MM.1S (cell line): Measurements from ENCODE around the gene GH2.

ENCODE experiments used
- DNase-seq: peaks from one replicate; pipeline ENCODE4 v3.0.0-alpha.2; 2015
- H2AFZ ChIP-seq: fragments of 300-600 bp; sonication (generic); 2 replicates; pipeline ENCODE4 v1.6.0; 2016; ENCODE audit warnings: antibody characterized with exemption, low read length
- H3F3A ChIP-seq: fragments of 300-600 bp; sonication (generic); 2 replicates; pipeline ENCODE4 v1.6.1; 2016; ENCODE audit warnings: mild to moderate bottlenecking, antibody characterized with exemption, low read length, moderate library complexity, mixed read lengths; ENCODE audit not compliant: insufficient read depth
- H3K27ac ChIP-seq: fragments of 300-600 bp; sonication (generic); 2 replicates; pipeline ENCODE4 v1.5.1; 2016; ENCODE audit warnings: mild to moderate bottlenecking, low read length
- H3K27me3 ChIP-seq: fragments of 300-600 bp; sonication (generic); replicated peaks from 2 replicates; pipeline ENCODE4 v1.6.0; 2016; ENCODE audit warnings: low read length; ENCODE audit not compliant: insufficient read depth
- H3K36me3 ChIP-seq: fragments of 300-600 bp; sonication (generic); replicated peaks from 2 replicates; pipeline ENCODE4 v1.6.1; 2016; ENCODE audit warnings: mild to moderate bottlenecking, low read length, mixed read lengths; ENCODE audit not compliant: insufficient read depth
- H3K4me1 ChIP-seq: fragments of 300-600 bp; sonication (generic); 2 replicates; pipeline ENCODE4 v1.6.1; 2016; ENCODE audit warnings: low read length, mixed read lengths
- H3K4me2 ChIP-seq: fragments of 300-600 bp; sonication (generic); 2 replicates; pipeline ENCODE4 v1.6.0; 2016; ENCODE audit warnings: low read depth, low read length
- H3K4me3 ChIP-seq: fragments of 300-600 bp; sonication (generic); 2 replicates; pipeline ENCODE4 v1.5.1; 2016; ENCODE audit warnings: low read length, mixed read lengths
- H3K79me2 ChIP-seq: fragments of 300-600 bp; sonication (generic); 2 replicates; pipeline ENCODE4 v1.6.1; 2016; ENCODE audit warnings: mixed run types, low read length, mixed read lengths
- H3K9ac ChIP-seq: fragments of 300-600 bp; sonication (generic); 2 replicates; pipeline ENCODE4 v1.6.1; 2016; ENCODE audit warnings: low read length, mixed read lengths
- H3K9me2 ChIP-seq: fragments of 300-600 bp; sonication (generic); replicated peaks from 2 replicates; pipeline ENCODE4 v1.6.1; 2016; ENCODE audit warnings: mild to moderate bottlenecking, low read length, mixed read lengths; ENCODE audit not compliant: insufficient read depth
- H3K9me3 ChIP-seq: fragments of 300-600 bp; sonication (generic); replicated peaks from 2 replicates; pipeline ENCODE4 v1.6.1; 2016; ENCODE audit warnings: mild to moderate bottlenecking, low read length, mixed read lengths; ENCODE audit not compliant: insufficient read depth
- H4K20me1 ChIP-seq: fragments of 300-600 bp; sonication (generic); 2 replicates; pipeline ENCODE4 v1.6.1; 2016; ENCODE audit warnings: mild to moderate bottlenecking, low read length, moderate library complexity, mixed read lengths; ENCODE audit not compliant: insufficient read depth
- EZH2 ChIP-seq: fragments of 300-600 bp; sonication (generic); optimal IDR thresholded peaks from 2 replicates; pipeline ENCODE3; 2017; ENCODE audit warnings: low read depth, mild to moderate bottlenecking, antibody characterized with exemption, low read length, mixed read lengths
- EZH2phosphoT487 ChIP-seq: fragments of 300-600 bp; sonication (generic); IDR thresholded peaks from 2 replicates; pipeline ENCODE4 v1.6.1; 2018; ENCODE audit warnings: antibody characterized with exemption, low read length
- TF ChIP-seq, protein P1 (sequence below): fragments of 300-600 bp; sonication (generic); IDR thresholded peaks from 2 replicates; pipeline ENCODE4 v1.5.1; 2016; ENCODE audit warnings: antibody characterized with exemption, low read length, mixed read lengths

GH2 gene

GRCh38 chr17:63840591-63841349, 41.0 kb downstream of the GH2 start:
- H3K4me2 ChIP-seq: peak overlapping the region; percentile 91
- no peaks in the 10 kb centered on the region for H3K9me3 ChIP-seq
- H3K27ac ChIP-seq: peak overlapping the region; percentile 22; the same call in 1 of the 2 replicates
- no peaks in the 10 kb centered on the region for H3K27me3 ChIP-seq
- peaks cover 61% of the 10 kb centered on the region for H3K79me2 ChIP-seq
- peak overlapping the region; percentile 70; the same call in 1 of the 2 replicates for H3K9ac ChIP-seq
- no peaks in the 10 kb centered on the region for H3K36me3 ChIP-seq
- DNase-seq: no peak
- H3F3A ChIP-seq: peaks cover 15% of the 10 kb centered on the region
- no peaks in the 10 kb centered on the region; the same call in 1 of the 2 replicates for H4K20me1 ChIP-seq
- H3K4me1 ChIP-seq: peaks cover 22% of the 10 kb centered on the region
- TF ChIP-seq, protein P1, sequence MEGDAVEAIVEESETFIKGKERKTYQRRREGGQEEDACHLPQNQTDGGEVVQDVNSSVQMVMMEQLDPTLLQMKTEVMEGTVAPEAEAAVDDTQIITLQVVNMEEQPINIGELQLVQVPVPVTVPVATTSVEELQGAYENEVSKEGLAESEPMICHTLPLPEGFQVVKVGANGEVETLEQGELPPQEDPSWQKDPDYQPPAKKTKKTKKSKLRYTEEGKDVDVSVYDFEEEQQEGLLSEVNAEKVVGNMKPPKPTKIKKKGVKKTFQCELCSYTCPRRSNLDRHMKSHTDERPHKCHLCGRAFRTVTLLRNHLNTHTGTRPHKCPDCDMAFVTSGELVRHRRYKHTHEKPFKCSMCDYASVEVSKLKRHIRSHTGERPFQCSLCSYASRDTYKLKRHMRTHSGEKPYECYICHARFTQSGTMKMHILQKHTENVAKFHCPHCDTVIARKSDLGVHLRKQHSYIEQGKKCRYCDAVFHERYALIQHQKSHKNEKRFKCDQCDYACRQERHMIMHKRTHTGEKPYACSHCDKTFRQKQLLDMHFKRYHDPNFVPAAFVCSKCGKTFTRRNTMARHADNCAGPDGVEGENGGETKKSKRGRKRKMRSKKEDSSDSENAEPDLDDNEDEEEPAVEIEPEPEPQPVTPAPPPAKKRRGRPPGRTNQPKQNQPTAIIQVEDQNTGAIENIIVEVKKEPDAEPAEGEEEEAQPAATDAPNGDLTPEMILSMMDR: no peak
- TF ChIP-seq EZH2phosphoT487: no peak
- no peak for TF ChIP-seq EZH2
- no peaks in the 10 kb centered on the region for H3K9me2 ChIP-seq
- peak overlapping the region; percentile 81 for H3K4me3 ChIP-seq
- H2AFZ ChIP-seq: no peak overlapping the region

DNA sequence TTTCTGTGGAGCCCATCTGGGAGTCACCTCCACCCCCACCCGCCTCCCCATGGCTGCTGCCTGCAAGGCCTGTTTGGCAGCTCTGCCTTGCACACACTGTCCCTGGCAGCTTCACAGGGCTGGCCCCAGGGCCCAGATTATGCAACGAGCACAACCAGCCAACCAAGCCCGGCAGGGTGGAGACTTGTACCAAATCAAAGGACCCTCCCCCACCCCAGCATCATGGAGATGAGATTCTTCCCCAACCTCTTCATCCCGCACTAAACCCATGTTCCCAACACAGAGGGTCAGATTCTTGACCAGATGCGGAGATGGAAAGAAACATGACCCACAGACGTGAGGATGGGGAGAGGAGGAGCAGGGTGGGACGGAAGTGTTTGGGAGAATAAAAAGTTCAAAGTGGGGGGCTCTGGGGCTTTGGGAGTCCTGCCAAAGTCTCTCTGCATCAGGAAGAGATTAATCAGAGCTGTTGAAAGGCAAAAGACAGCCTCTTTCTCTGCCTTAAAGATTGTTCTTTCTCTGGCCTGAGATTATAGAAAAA, 43.0 kb downstream of the GH2 start:
- Histone ChIP-seq H3K36me3 (no peaks in the 10 kb centered on the region), H3K9me2 (no peaks in the 10 kb centered on the region), H3K9ac (no peak overlapping the region), H3K27me3 (no peaks in the 10 kb centered on the region), H3K4me1 (peaks cover 18% of the 10 kb centered on the region), H4K20me1 (no peaks in the 10 kb centered on the region; the same call in 1 of the 2 replicates), H3K4me2 (no peak overlapping the region; the same call in 1 of the 2 replicates), H3K27ac (no peak overlapping the region), H3K4me3 (no peak overlapping the region), H2AFZ (no peak overlapping the region), H3K79me2 (peaks cover 66% of the 10 kb centered on the region), H3F3A (peaks cover 18% of the 10 kb centered on the region), H3K9me3 (no peaks in the 10 kb centered on the region)
- TF ChIP-seq EZH2phosphoT487 (no peak), EZH2 (no peak)
- TF ChIP-seq, protein P1: no peak
- DNase-seq: no peak

- TF ChIP-seq, protein P1: no peak
- TF ChIP-seq EZH2 (no peak), EZH2phosphoT487 (no peak)
- H3K4me2 ChIP-seq: no peak overlapping the region
Observed at GRCh38 chr17:63837962-63838600, 43.7 kb downstream of the GH2 start.

More at GRCh38 chr17:63837962-63838600, 43.7 kb downstream of the GH2 start:
- no peaks in the 10 kb centered on the region for H3K9me2 ChIP-seq
- peaks cover 18% of the 10 kb centered on the region for H3K4me1 ChIP-seq
- no peak overlapping the region for H2AFZ ChIP-seq
- H3K36me3 ChIP-seq: no peaks in the 10 kb centered on the region
- H3K27me3 ChIP-seq: no peaks in the 10 kb centered on the region
- H3K79me2 ChIP-seq: peaks cover 66% of the 10 kb centered on the region
- no peak overlapping the region for H3K9ac ChIP-seq
- no peaks in the 10 kb centered on the region; the same call in 1 of the 2 replicates for H4K20me1 ChIP-seq
- peaks cover 12% of the 10 kb centered on the region for H3F3A ChIP-seq
- H3K27ac ChIP-seq: no peak overlapping the region
- H3K9me3 ChIP-seq: no peaks in the 10 kb centered on the region
- DNase-seq: no peak
- H3K4me3 ChIP-seq: no peak overlapping the region
